ENCODE measurements around the gene SESTD1. TPM values are rescaled to one million over a fixed set of nuclear protein-coding genes. Genes with fewer than 3 reads are reported as not detected.

The SESTD1 gene
- total and polyA plus RNA-seq, 2 of the 8 experiments (the other 6 are each of a cell fraction or from before 2014, with no cell fraction given): 5.2 to 49.6 TPM

GRCh38 chr2:179068991-179069643, 195.5 kb downstream of the SESTD1 start:
- no peak overlapping the region for H2AFZ ChIP-seq (ENCODE audit: low read length)
- no peaks in the 10 kb centered on the region for H3K4me1 ChIP-seq (replicated peaks in 1 of 4; ENCODE audit: control insufficient read depth in 3 of 4, insufficient read depth in 4 of 4, low read length in 3 of 4)
- H2BK20ac ChIP-seq (ENCODE audit: low read length): no peak overlapping the region
- H4K5ac ChIP-seq (ENCODE audit: insufficient read length, low read depth, low read length): no peak overlapping the region
- no peak overlapping the region for H3K4ac ChIP-seq (replicated peaks; ENCODE audit: insufficient read length, low read depth, low read length)
- H2BK5ac ChIP-seq (ENCODE audit: low read depth, low read length): no peak overlapping the region
- no peak overlapping the region for H3K23ac ChIP-seq (ENCODE audit: insufficient read length)
- ChIA-PET POLR2A (ENCODE audit: partially characterized antibody) (interaction anchor here (0.6 kb wide), 1 partner anchor 157 kb away, joined by 4 read pairs; no protein-coding TSS in a partner anchor), CTCF (ENCODE audit: partially characterized antibody) (interaction anchor here (0.6 kb wide), 2 partner anchors 265 to 658 kb away, joined by 3 to 4 read pairs; no protein-coding TSS in a partner anchor)
- H4K20me1 ChIP-seq (replicated peaks in 1 of 2; ENCODE audit: control insufficient read depth in 1 of 2, insufficient read depth in 2 of 2, low read length in 2 of 2): no peaks in the 10 kb centered on the region
- no peak overlapping the region for H3K56ac ChIP-seq (replicated peaks; ENCODE audit: insufficient read length, low read depth, low read length)
- 90% methylated on average over 2 of the region's 2 CpGs; no CpG with 5 or more reads in 1 of the 2 experiments for WGBS, 2 experiments (ENCODE audit: extremely low coverage in 1 of 2, insufficient coverage in 1 of 2, insufficient read length in 1 of 2, insufficient replicate concordance in 2 of 2, low coverage in 1 of 2, low lambda C conversion rate in 2 of 2, missing lambda C conversion rate in 1 of 2)
- H4K91ac ChIP-seq (replicated peaks; ENCODE audit: insufficient read length, low read length): no peak overlapping the region
- H3K14ac ChIP-seq (ENCODE audit: insufficient read length): no peak overlapping the region
- 0 out of 2 replicates have a peak, but pooled peaks cover 2% of the 10 kb centered on the region for H3K23me2 ChIP-seq (ENCODE audit: low read depth, low read length)
- no peak overlapping the region for H2AK5ac ChIP-seq (ENCODE audit: low read depth, low read length)
- H3K9ac ChIP-seq (replicated peaks in 1 of 4; ENCODE audit: extremely low read depth in 1 of 4, low read depth in 3 of 4, low read length in 3 of 4): no peak overlapping the region
- H3K27ac ChIP-seq (ENCODE audit: low read depth, low read length): no peak overlapping the region
- peaks cover 8 to 12% of the 10 kb centered on the region in 2 experiments; a peak in 3 of 4 replicates for H3K9me3 ChIP-seq (ENCODE audit: insufficient read depth in 2 of 2, low read depth in 1 of 2, low read length in 1 of 2)
- H4K8ac ChIP-seq (ENCODE audit: extremely low read depth, insufficient read depth, low read length): no peak overlapping the region
- H2BK15ac ChIP-seq (ENCODE audit: low read length): no peak overlapping the region
- no peak for TF ChIP-seq TBP (IDR thresholded peaks at IDR 0.05; ENCODE audit: low read depth, low read length)
- no peak for TF ChIP-seq FOSL1 (IDR thresholded peaks at IDR 0.05; ENCODE audit: insufficient read depth, low read depth, low read length)
- no peak for TF ChIP-seq HDAC2 (IDR thresholded peaks at IDR 0.05; ENCODE audit: borderline replicate concordance in 1 of 2, low read depth in 2 of 2, low read length in 2 of 2)
- TF ChIP-seq YY1 (IDR thresholded peaks at IDR 0.05; ENCODE audit: low read depth, low read length): no peak
- TF ChIP-seq SP4 (IDR thresholded peaks at IDR 0.05; ENCODE audit: low read length): no peak
- no peak overlapping the region for H3K4me3 ChIP-seq (ENCODE audit: extremely low read depth in 1 of 4, insufficient read depth in 2 of 4, low read depth in 3 of 4, low read length in 4 of 4)
- H3K36me3 ChIP-seq (ENCODE audit: control insufficient read depth in 2 of 4, insufficient read depth in 4 of 4, low read length in 3 of 4): no peaks in the 10 kb centered on the region
- no peak for DNase-seq (ENCODE audit: low read depth in 1 of 2, low spot score in 2 of 2)
- H2BK12ac ChIP-seq (ENCODE audit: low read depth, low read length): no peak overlapping the region
- H2BK120ac ChIP-seq (replicated peaks; ENCODE audit: low read depth, low read length): no peak overlapping the region
- no peak for FAIRE-seq
- no peaks in the 10 kb centered on the region for H3K27me3 ChIP-seq (replicated peaks in 1 of 4; ENCODE audit: control insufficient read depth in 3 of 4, extremely low read depth in 1 of 4, insufficient read depth in 3 of 4, low read length in 3 of 4)
- H3K4me2 ChIP-seq (ENCODE audit: insufficient read depth in 1 of 2, low read depth in 2 of 2, low read length in 2 of 2): no peak overlapping the region
- no peak overlapping the region for H3K18ac ChIP-seq (ENCODE audit: extremely low read depth, low read length)
- no peaks in the 10 kb centered on the region for H3K79me1 ChIP-seq (ENCODE audit: low read depth, low read length)
- H3K79me2 ChIP-seq (ENCODE audit: control insufficient read depth in 1 of 2, insufficient read depth in 2 of 2, low read length in 2 of 2): no peaks in the 10 kb centered on the region
